Measurements from ENCODE around the gene CPA1. TPM values are rescaled to one million over a fixed set of nuclear protein-coding genes. Genes with fewer than 3 reads are reported as not detected.

The CPA1 gene
- total and polyA plus RNA-seq, 10 of the 15 experiments (the other 5 are each of a cell fraction or from before 2014, with no cell fraction given): 8.0 TPM; not detected in 9

- Histone ChIP-seq H4K20me1 (ENCODE audit: control insufficient read depth, insufficient read depth) (no peaks in the 10 kb centered on the region), H2AFZ (ENCODE audit: control insufficient read depth, low read depth, low read length) (no peak overlapping the region), H3K9ac (ENCODE audit: control insufficient read depth, insufficient read depth, low read length) (no peak overlapping the region), H3K27me3 (replicated peaks in 1 of 2; ENCODE audit: control insufficient read depth in 2 of 2, insufficient read depth in 2 of 2, low read length in 1 of 2) (no peaks in the 10 kb centered on the region), H3K4me3 (no peak overlapping the region), H3K4me2 (ENCODE audit: control insufficient read depth, insufficient read depth) (no peak overlapping the region), H3K36me3 (ENCODE audit: control insufficient read depth in 2 of 2, insufficient read depth in 2 of 2, low read length in 1 of 2) (no peaks in the 10 kb centered on the region), H3K9me3 (replicated peaks; ENCODE audit: control insufficient read depth, insufficient read depth, low read length) (peaks cover 2% of the 10 kb centered on the region; the same call in 1 of the 3 replicates), H3K4me1 (ENCODE audit: control insufficient read depth, insufficient read depth, low read length) (no peaks in the 10 kb centered on the region), H3K27ac (ENCODE audit: control insufficient read depth, insufficient read depth) (no peak overlapping the region), H3K79me2 (ENCODE audit: control insufficient read depth, insufficient read depth, low read length) (no peaks in the 10 kb centered on the region)
- WGBS (ENCODE audit: insufficient coverage, insufficient replicate concordance, low lambda C conversion rate, missing lambda C conversion rate): 2% methylated on average over 5 of the region's 5 CpGs
- TF ChIP-seq E4F1 (IDR thresholded peaks at IDR 0.05; ENCODE audit: borderline replicate concordance, partially characterized antibody) (no peak), NFXL1 (IDR thresholded peaks at IDR 0.05; ENCODE audit: borderline replicate concordance) (no peak), CHD1 (IDR thresholded peaks at IDR 0.05; ENCODE audit: low read depth, low read length) (no peak), BMI1 (IDR thresholded peaks at IDR 0.05; ENCODE audit: borderline replicate concordance) (no peak), SUPT20H (IDR thresholded peaks at IDR 0.05; ENCODE audit: borderline replicate concordance, control insufficient read depth, low read depth, low read length) (no peak), IKZF2 (IDR thresholded peaks at IDR 0.05) (no peak), TCF3 (IDR thresholded peaks at IDR 0.05; ENCODE audit: borderline replicate concordance, insufficient read depth, low read depth, low read length) (no peak), BACH1 (IDR thresholded peaks at IDR 0.05; ENCODE audit: borderline replicate concordance) (no peak), ZBTB33 (IDR thresholded peaks at IDR 0.05) (no peak), ZBED1 (IDR thresholded peaks at IDR 0.05; ENCODE audit: borderline replicate concordance) (no peak), RBBP5 (conservative IDR thresholded peaks at IDR 0.05) (no peak), ZBTB4 (CRISPR knock-in tag; IDR thresholded peaks at IDR 0.05) (no peak), ESRRA (IDR thresholded peaks at IDR 0.05; ENCODE audit: low read length) (no peak), IRF4 (IDR thresholded peaks at IDR 0.05; ENCODE audit: low read depth, low read length) (no peak), YBX1 (IDR thresholded peaks at IDR 0.05) (no peak), SIN3A (IDR thresholded peaks at IDR 0.05; ENCODE audit: low read depth, low read length) (no peak)
- in situ Hi-C loops (cut with MboI): no loop called here
- CTCF ChIA-PET: no interaction called here
- RAD21 ChIA-PET (ENCODE audit: unreplicated experiment): no interaction called here
- POLR2A ChIA-PET: no interaction called here
- FAIRE-seq (no peak), ATAC-seq (no peak), DNase-seq (ENCODE audit: low read depth, low spot score) (no peak)
- intact Hi-C loops (cut with micrococcal nuclease; ENCODE audit: unreplicated experiment): no loop called here
- BruUV-seq (replicated peaks): no TSS peak
- SMC1A ChIA-PET (ENCODE audit: uncharacterized antibody, unreplicated experiment): no interaction called here
Observed at GRCh38 chr7:130359276-130359857, 20.9 kb upstream of the CPA1 start.
